WTC11 (cell line): ENCODE data around the gene CSRP3.

ENCODE experiments used
- ATF3 ChIP-seq: sonication (generic); formaldehyde crosslinking; conservative IDR thresholded peaks from 2 replicates; pipeline ENCODE4 v1.8.1; 2022; ENCODE audit warnings: mild to moderate bottlenecking, missing genetic modification reagents
- ATF6 ChIP-seq: sonication (generic); formaldehyde crosslinking; IDR thresholded peaks from 2 replicates; pipeline ENCODE4 v1.8.1; 2023; ENCODE audit warnings: mild to moderate bottlenecking, missing genetic modification reagents
- CBFB ChIP-seq: sonication (generic); formaldehyde crosslinking; IDR thresholded peaks from 2 replicates; pipeline ENCODE4 v1.8.1; 2022; ENCODE audit warnings: mild to moderate bottlenecking, low read depth, missing genetic modification reagents
- CTCF ChIP-seq: fragments of 200-600 bp; IDR thresholded peaks from 2 replicates; pipeline ENCODE4 v1.8.0; 2022; ENCODE audit warnings: antibody characterized with exemption
- FOXP1 ChIP-seq: sonication (generic); formaldehyde crosslinking; IDR thresholded peaks from 2 replicates; pipeline ENCODE4 v1.8.0; 2022; ENCODE audit warnings: missing genetic modification reagents, mild to moderate bottlenecking, moderate library complexity, borderline replicate concordance
- KAT7 ChIP-seq: sonication (generic); formaldehyde crosslinking; IDR thresholded peaks from 2 replicates; pipeline ENCODE4 v1.8.1; 2023; ENCODE audit warnings: missing genetic modification reagents, mild to moderate bottlenecking, borderline replicate concordance
- MAX ChIP-seq: sonication (generic); formaldehyde crosslinking; IDR thresholded peaks from 2 replicates; pipeline ENCODE4 v1.8.0; 2022; ENCODE audit warnings: mild to moderate bottlenecking, missing genetic modification reagents
- PRDM15 ChIP-seq: sonication (generic); formaldehyde crosslinking; IDR thresholded peaks from 2 replicates; pipeline ENCODE4 v1.8.0; 2022; ENCODE audit warnings: missing genetic modification reagents
- RELA ChIP-seq: sonication (generic); formaldehyde crosslinking; IDR thresholded peaks from 2 replicates; pipeline ENCODE4 v1.8.1; 2022; ENCODE audit warnings: missing genetic modification reagents, mild to moderate bottlenecking, borderline replicate concordance
- SP1 ChIP-seq: sonication (generic); formaldehyde crosslinking; conservative IDR thresholded peaks from 2 replicates; pipeline ENCODE4 v1.8.1; 2022; ENCODE audit warnings: missing genetic modification reagents
- STAT6 ChIP-seq: sonication (generic); formaldehyde crosslinking; conservative IDR thresholded peaks from 2 replicates; pipeline ENCODE4 v1.8.1; 2023; ENCODE audit warnings: mild to moderate bottlenecking, low read depth, missing genetic modification reagents, moderate library complexity
- ZNF138 ChIP-seq: sonication (generic); formaldehyde crosslinking; conservative IDR thresholded peaks from 2 replicates; pipeline ENCODE4 v1.8.1; 2022; ENCODE audit warnings: mild to moderate bottlenecking, moderate library complexity, missing genetic modification reagents
- ZNF281 ChIP-seq: sonication (generic); formaldehyde crosslinking; IDR thresholded peaks from 2 replicates; pipeline ENCODE4 v1.8.0; 2023; ENCODE audit warnings: mild to moderate bottlenecking, missing genetic modification reagents

- TF ChIP-seq SP1 (CRISPR knock-in tag) (no peak), RELA (CRISPR knock-in tag) (no peak), KAT7 (CRISPR knock-in tag) (no peak), CTCF (no peak), ATF6 (CRISPR knock-in tag) (no peak), PRDM15 (CRISPR knock-in tag) (no peak), ATF3 (CRISPR knock-in tag) (no peak), CBFB (no peak), MAX (CRISPR knock-in tag) (no peak), ZNF281 (CRISPR knock-in tag) (no peak), FOXP1 (CRISPR knock-in tag) (no peak), ZNF138 (CRISPR knock-in tag) (no peak), STAT6 (CRISPR knock-in tag) (no peak)
Measured at GRCh38 chr11:19251577-19251976, 49.8 kb upstream of the CSRP3 start.
